ENCODE results near the gene RAMACL.

The RAMACL gene

GRCh38 chr6:166543603-166544295 lies 42.7 kb downstream of the RAMACL start:
- Histone ChIP-seq H3K9me3 (ENCODE audit: insufficient read depth, low read length) (no peaks in the 10 kb centered on the region), H3K27ac (ENCODE audit: low read length) (no peak overlapping the region), H3K79me2 (ENCODE audit: low read length) (no peaks in the 10 kb centered on the region), H3K4me3 (ENCODE audit: low read length) (no peak overlapping the region), H3K4me2 (ENCODE audit: low read length) (no peak overlapping the region), H4K20me1 (ENCODE audit: insufficient read depth, low read length) (no peaks in the 10 kb centered on the region), H3K27me3 (ENCODE audit: low read depth, low read length) (no peaks in the 10 kb centered on the region), H3K36me3 (replicated peaks; ENCODE audit: low read depth, low read length) (no peaks in the 10 kb centered on the region), H3K9ac (ENCODE audit: low read length) (no peak overlapping the region), H3K4me1 (ENCODE audit: low read length) (peaks cover 21% of the 10 kb centered on the region), H2AFZ (ENCODE audit: low read depth, low read length) (no peak overlapping the region)
- no peak for TF ChIP-seq EZH2phosphoT487 (IDR thresholded peaks at IDR 0.05; ENCODE audit: low read depth)
- TF ChIP-seq, protein P1, sequence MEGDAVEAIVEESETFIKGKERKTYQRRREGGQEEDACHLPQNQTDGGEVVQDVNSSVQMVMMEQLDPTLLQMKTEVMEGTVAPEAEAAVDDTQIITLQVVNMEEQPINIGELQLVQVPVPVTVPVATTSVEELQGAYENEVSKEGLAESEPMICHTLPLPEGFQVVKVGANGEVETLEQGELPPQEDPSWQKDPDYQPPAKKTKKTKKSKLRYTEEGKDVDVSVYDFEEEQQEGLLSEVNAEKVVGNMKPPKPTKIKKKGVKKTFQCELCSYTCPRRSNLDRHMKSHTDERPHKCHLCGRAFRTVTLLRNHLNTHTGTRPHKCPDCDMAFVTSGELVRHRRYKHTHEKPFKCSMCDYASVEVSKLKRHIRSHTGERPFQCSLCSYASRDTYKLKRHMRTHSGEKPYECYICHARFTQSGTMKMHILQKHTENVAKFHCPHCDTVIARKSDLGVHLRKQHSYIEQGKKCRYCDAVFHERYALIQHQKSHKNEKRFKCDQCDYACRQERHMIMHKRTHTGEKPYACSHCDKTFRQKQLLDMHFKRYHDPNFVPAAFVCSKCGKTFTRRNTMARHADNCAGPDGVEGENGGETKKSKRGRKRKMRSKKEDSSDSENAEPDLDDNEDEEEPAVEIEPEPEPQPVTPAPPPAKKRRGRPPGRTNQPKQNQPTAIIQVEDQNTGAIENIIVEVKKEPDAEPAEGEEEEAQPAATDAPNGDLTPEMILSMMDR (IDR thresholded peaks at IDR 0.05; ENCODE audit: low read depth, low read length) = no peak

DNA sequence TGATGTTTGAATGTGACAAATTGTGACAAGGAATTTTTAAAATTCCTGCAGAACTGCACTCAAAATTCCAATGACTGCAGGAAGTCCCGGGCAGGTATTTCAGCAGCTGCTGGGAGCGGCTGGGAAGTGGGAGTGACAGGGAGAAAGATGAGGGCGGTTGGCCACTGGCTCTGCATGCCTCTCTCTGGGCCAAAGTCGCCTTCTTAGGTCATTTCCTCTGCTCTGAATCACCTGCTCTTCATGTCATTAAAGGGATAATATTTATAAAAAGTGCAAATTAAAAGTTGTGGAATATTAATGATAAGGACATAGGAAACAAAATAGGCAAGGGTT lies 43.9 kb downstream of the RAMACL start:
- peaks cover 21% of the 10 kb centered on the region for H3K4me1 ChIP-seq (ENCODE audit: low read length)
- H3K9ac ChIP-seq (ENCODE audit: low read length) = no peak overlapping the region

GRCh38 chr6:166541876-166542579 lies 44.5 kb downstream of the RAMACL start:
- Histone ChIP-seq H3K36me3 (replicated peaks; ENCODE audit: low read depth, low read length) (no peaks in the 10 kb centered on the region), H3K27me3 (ENCODE audit: low read depth, low read length) (no peaks in the 10 kb centered on the region), H2AFZ (ENCODE audit: low read depth, low read length) (peak overlapping the region; percentile 43; the same call in 1 of the 2 replicates), H3K4me1 (ENCODE audit: low read length) (peaks cover 21% of the 10 kb centered on the region), H3K79me2 (ENCODE audit: low read length) (no peaks in the 10 kb centered on the region), H3K4me2 (ENCODE audit: low read length) (peak overlapping the region; percentile 86), H3K4me3 (ENCODE audit: low read length) (peak overlapping the region; percentile 73), H3K27ac (ENCODE audit: low read length) (peak overlapping the region; percentile 50), H3K9ac (ENCODE audit: low read length) (no peak overlapping the region), H4K20me1 (ENCODE audit: insufficient read depth, low read length) (no peaks in the 10 kb centered on the region), H3K9me3 (ENCODE audit: insufficient read depth, low read length) (no peaks in the 10 kb centered on the region)
- TF ChIP-seq, protein P1 (IDR thresholded peaks at IDR 0.05; ENCODE audit: low read depth, low read length) = no peak
- TF ChIP-seq EZH2phosphoT487 (IDR thresholded peaks at IDR 0.05; ENCODE audit: low read depth) = no peak

More for the DNA sequence above, 43.9 kb downstream of the RAMACL start:
- Histone ChIP-seq H4K20me1 (ENCODE audit: insufficient read depth, low read length) (no peaks in the 10 kb centered on the region), H3K27ac (ENCODE audit: low read length) (no peak overlapping the region), H3K9me3 (ENCODE audit: insufficient read depth, low read length) (no peaks in the 10 kb centered on the region), H3K79me2 (ENCODE audit: low read length) (no peaks in the 10 kb centered on the region), H3K4me3 (ENCODE audit: low read length) (no peak overlapping the region), H3K4me2 (ENCODE audit: low read length) (no peak overlapping the region), H2AFZ (ENCODE audit: low read depth, low read length) (no peak overlapping the region), H3K36me3 (replicated peaks; ENCODE audit: low read depth, low read length) (no peaks in the 10 kb centered on the region), H3K27me3 (ENCODE audit: low read depth, low read length) (no peaks in the 10 kb centered on the region)
- no peak for TF ChIP-seq EZH2phosphoT487 (IDR thresholded peaks at IDR 0.05; ENCODE audit: low read depth)
- TF ChIP-seq, protein P1 (IDR thresholded peaks at IDR 0.05; ENCODE audit: low read depth, low read length) = no peak

GRCh38 chr6:166541366-166541765 lies 45.1 kb downstream of the RAMACL start:
- no peaks in the 10 kb centered on the region for H4K20me1 ChIP-seq (ENCODE audit: insufficient read depth, low read length)
- 0 out of 2 replicates have a peak overlapping the region, but pooled peaks have one; percentile 5 for H3K9ac ChIP-seq (ENCODE audit: low read length)
- no peaks in the 10 kb centered on the region for H3K36me3 ChIP-seq (replicated peaks; ENCODE audit: low read depth, low read length)
- no peaks in the 10 kb centered on the region for H3K9me3 ChIP-seq (ENCODE audit: insufficient read depth, low read length)
- peak overlapping the region; percentile 73 for H3K4me3 ChIP-seq (ENCODE audit: low read length)
- H3K79me2 ChIP-seq (ENCODE audit: low read length) = no peaks in the 10 kb centered on the region
- peak overlapping the region; percentile 43 for H2AFZ ChIP-seq (ENCODE audit: low read depth, low read length)
- peak overlapping the region; percentile 86 for H3K4me2 ChIP-seq (ENCODE audit: low read length)
- TF ChIP-seq EZH2phosphoT487 (IDR thresholded peaks at IDR 0.05; ENCODE audit: low read depth) = no peak
- TF ChIP-seq, protein P1 (IDR thresholded peaks at IDR 0.05; ENCODE audit: low read depth, low read length) = no peak
- peaks cover 21% of the 10 kb centered on the region for H3K4me1 ChIP-seq (ENCODE audit: low read length)
- peak overlapping the region; percentile 50 for H3K27ac ChIP-seq (ENCODE audit: low read length)
- H3K27me3 ChIP-seq (ENCODE audit: low read depth, low read length) = no peaks in the 10 kb centered on the region

All from OCI-LY3 (cell line).